Gastroesophageal sphincter (tissue), 4 donors: Measurements from ENCODE around the gene SRBD1. TPM values are rescaled to one million over a fixed set of nuclear protein-coding genes. Genes with fewer than 3 reads are reported as not detected.

Source experiments
- ATAC-seq: fragments of 150-250 bp; one replicate; pipeline ENCODE4 v1.9.1; 2016; ENCODE audit warnings: mild to moderate bottlenecking, moderate library complexity
- H3K27ac ChIP-seq, 4 donors: fragments of 200-600 bp; sonication (generic) in 3 of 4; 1 replicate in 3 of 4; 2 replicates in 1 of 4; pipeline ENCODE4 v1.5.1; 2016 to 2019
- H3K27me3 ChIP-seq: fragments of 200-600 bp; sonication (generic); one replicate; pipeline ENCODE4 v1.5.1; 2019
- H3K36me3 ChIP-seq, 2 donors: fragments of 200-600 bp; sonication (generic); one replicate each; pipeline ENCODE4 v1.5.1; 2019; ENCODE audit warnings: control low read depth in 1 of 2
- H3K4me1 ChIP-seq, 3 donors: fragments of 200-600 bp; sonication (generic); 1 replicate in 2 of 3; 2 replicates in 1 of 3; pipeline ENCODE4 v1.5.1; 2016 to 2019; ENCODE audit warnings: control low read depth in 2 of 3
- H3K4me3 ChIP-seq, 2 donors: fragments of 200-600 bp; sonication (generic); one replicate each; pipeline ENCODE4 v1.5.1; 2019; ENCODE audit warnings: mild to moderate bottlenecking in 1 of 2, moderate library complexity in 1 of 2
- H3K9me3 ChIP-seq, 3 donors: fragments of 200-600 bp; sonication (generic); one replicate each; pipeline ENCODE4 v1.5.1; 2017 to 2019; ENCODE audit warnings: control low read depth in 2 of 3
- CTCF ChIP-seq, 4 experiments: fragments of 200-600 bp in 2 of 4; fragments of 450-650 bp in 2 of 4; sonication (generic) in 1 of 4; IDR thresholded peaks; one replicate each; pipeline ENCODE4 v1.5.1; 2017 to 2019; ENCODE audit warnings: antibody characterized with exemption in 4 of 4, mild to moderate bottlenecking in 2 of 4, moderate library complexity in 2 of 4
- EP300 ChIP-seq: sonication (generic); formaldehyde crosslinking; IDR thresholded peaks from one replicate; pipeline ENCODE4 v1.6.1; 2017; ENCODE audit warnings: antibody characterized with exemption, mild to moderate bottlenecking
- POLR2A ChIP-seq, 2 donors: fragments of 450-650 bp; IDR thresholded peaks; one replicate each; pipeline ENCODE4 v1.6.1; 2017; ENCODE audit warnings: antibody characterized with exemption in 2 of 2, mild to moderate bottlenecking in 2 of 2, moderate library complexity in 1 of 2
- POLR2AphosphoS5 ChIP-seq: sonication (generic); formaldehyde crosslinking; IDR thresholded peaks from one replicate; pipeline ENCODE4 v1.6.1; 2017; ENCODE audit warnings: antibody characterized with exemption
- WGBS, 2 donors: methylation state at CpG; one replicate each; pipeline ENCODE4 v1.1.5; 2018; ENCODE audit warnings: low coverage in 1 of 2; 5-methylcytosine and 5-hydroxymethylcytosine counted together
- total RNA-seq, 4 donors: library from RNA; depleted of rRNA; stranded (reverse); fragments of >200 nt; gene quantifications; one replicate each; pipeline ENCODE4 v1.1.0, GENCODE V29; 2016

Gene SRBD1
- total RNA-seq, 4 donors from 2014 or later, result 7.7 to 16.7 (median 12.5) TPM

GRCh38 chr2:45617496-45617895, 6.4 kb upstream of the SRBD1 start:
- Histone ChIP-seq H3K27ac (no peak overlapping the region), H3K9me3 (no peaks in the 10 kb centered on the region), H3K27me3 (no peaks in the 10 kb centered on the region), H3K36me3 (no peaks in the 10 kb centered on the region), H3K4me1 (peaks cover 0 to 40% (median 5%) of the 10 kb centered on the region in 3 donors), H3K4me3 (no peak overlapping the region)
- ATAC-seq, result no peak
- 7 to 15% methylated on average over 2 of the region's 2 CpGs for WGBS, 2 donors
- TF ChIP-seq EP300 (no peak), POLR2A (IDR thresholded peaks at IDR 0.05) (no peak), POLR2AphosphoS5 (no peak), CTCF (IDR thresholded peaks at IDR 0.05) (no peak)

GRCh38 chr2:45616658-45617411, 5.8 kb upstream of the SRBD1 start:
- ATAC-seq, result no peak

GRCh38 chr2:45614871-45615415, 3.9 kb upstream of the SRBD1 start:
- Histone ChIP-seq H3K27me3 (no peaks in the 10 kb centered on the region), H3K4me3 (no peak overlapping the region), H3K27ac (peak overlapping the region; percentile 54 to 70 (median 66)), H3K36me3 (no peaks in the 10 kb centered on the region), H3K9me3 (no peaks in the 10 kb centered on the region), H3K4me1 (peaks cover 5 to 58% (median 15%) of the 10 kb centered on the region in 3 donors)
- 60 to 73% methylated on average over 3 of the region's 3 CpGs for WGBS, 2 donors
- no peak for ATAC-seq
- TF ChIP-seq POLR2A (IDR thresholded peaks at IDR 0.05) (no peak), CTCF (IDR thresholded peaks at IDR 0.05) (no peak), POLR2AphosphoS5 (no peak), EP300 (no peak)

More at GRCh38 chr2:45616658-45617411, 5.8 kb upstream of the SRBD1 start:
- Histone ChIP-seq H3K27me3 (no peaks in the 10 kb centered on the region), H3K9me3 (no peaks in the 10 kb centered on the region), H3K36me3 (no peaks in the 10 kb centered on the region), H3K4me1 (peaks cover 3 to 47% (median 9%) of the 10 kb centered on the region in 3 donors), H3K4me3 (no peak overlapping the region), H3K27ac (no peak overlapping the region)
- TF ChIP-seq POLR2A (IDR thresholded peaks at IDR 0.05) (no peak), EP300 (no peak)
- WGBS, 2 donors, result 15 to 51% methylated on average over 2 to 4 of the region's 4 CpGs

GRCh38 chr2:45614330-45614729, 3.3 kb upstream of the SRBD1 start:
- 43 to 67% methylated on average over 1 of the region's 1 CpG for WGBS, 2 donors

GRCh38 chr2:45612731-45613130, 1.7 kb upstream of the SRBD1 start:
- ATAC-seq, result no peak
- Histone ChIP-seq H3K4me1 (peaks cover 5 to 63% (median 18%) of the 10 kb centered on the region in 3 donors), H3K4me3 (no peak overlapping the region), H3K36me3 (no peaks in the 10 kb centered on the region), H3K27me3 (no peaks in the 10 kb centered on the region), H3K9me3 (no peaks in the 10 kb centered on the region), H3K27ac (peak overlapping the region in 3 of 4 donors; percentile 9 to 97 (median 32))
- WGBS, 2 donors, result 54 to 76% methylated on average over 2 of the region's 2 CpGs
- no peak for TF ChIP-seq POLR2AphosphoS5
- no peak for TF ChIP-seq POLR2A (IDR thresholded peaks at IDR 0.05)
- TF ChIP-seq CTCF (IDR thresholded peaks at IDR 0.05), result no peak
- no peak for TF ChIP-seq EP300

More at GRCh38 chr2:45614330-45614729, 3.3 kb upstream of the SRBD1 start:
- TF ChIP-seq EP300 (no peak), CTCF (IDR thresholded peaks at IDR 0.05) (peak in 2 of 4 experiments; percentile 8 to 30)
- Histone ChIP-seq H3K36me3 (no peaks in the 10 kb centered on the region), H3K27ac (peak overlapping the region; percentile 54 to 70 (median 66)), H3K4me1 (peaks cover 5 to 65% (median 18%) of the 10 kb centered on the region in 3 donors), H3K27me3 (no peaks in the 10 kb centered on the region), H3K4me3 (no peak overlapping the region), H3K9me3 (no peaks in the 10 kb centered on the region)
- peak; percentile 15 for ATAC-seq
